ENCODE data around the gene KIF24. TPM values are rescaled to one million over a fixed set of nuclear protein-coding genes. Genes with fewer than 3 reads are reported as not detected.

The KIF24 gene
- 10 to 100 TPM in 1 of 2 experiments, 1 to 10 TPM in 1; 9.3 to 13.6 TPM for total RNA-seq

GRCh38 chr9:34328987-34329832, at the start of gene KIF24, which contains the start of gene NUDT2:
KIF24 (minus strand) TSS chr9:34329268; CDS start chr9:34311346, 17,922 bp downstream.
NUDT2 (plus strand) TSS chr9:34329569; CDS start chr9:34339040, 9,471 bp downstream.
- H3K27ac Mint-ChIP-seq = peak within 1 kb of the TSS; percentile 95
- DNase-seq = peak; percentile 99
- peak within 1 kb of the TSS; percentile 90 for H3K4me3 Mint-ChIP-seq
- H3K36me3 Mint-ChIP-seq = no peaks in the 10 kb centered on the region
- no peaks in the 10 kb centered on the region for H3K27me3 Mint-ChIP-seq
- CTCF ChIA-PET = no interaction called here
- no peaks in the 10 kb centered on the region for H3K9me3 Mint-ChIP-seq (ENCODE audit: low read depth)
- peaks cover 35% of the 10 kb centered on the region for H3K4me1 Mint-ChIP-seq
- ATAC-seq = peak; percentile 93

- no peak overlapping the region for H3K4me3 Mint-ChIP-seq
- H3K27me3 Mint-ChIP-seq = peaks cover 4% of the 10 kb centered on the region
- peaks cover 40% of the 10 kb centered on the region for H3K4me1 Mint-ChIP-seq
- H3K36me3 Mint-ChIP-seq = no peaks in the 10 kb centered on the region
- no peaks in the 10 kb centered on the region for H3K9me3 Mint-ChIP-seq (ENCODE audit: low read depth)
- ATAC-seq (no peak), DNase-seq (no peak)
- CTCF ChIA-PET = interaction anchor here (0.5 to 9.7 kb wide), 24 partner anchors 8 to 564 kb away, joined by 3 to 143 read pairs (median 4); partner anchors contain the start of genes ARID3C, RPP25L and UBAP2
- H3K27ac Mint-ChIP-seq = no peak overlapping the region
Observed at GRCh38 chr9:34378376-34379060, 49.5 kb upstream of the KIF24 start.

GRCh38 chr9:34377404-34377746, 48.3 kb upstream of the KIF24 start:
- CTCF ChIA-PET = interaction anchor here (0.9 to 9.7 kb wide), 14 partner anchors 14 to 540 kb away, joined by 3 to 143 read pairs (median 3); partner anchors contain the start of genes ARID3C, DCTN3 and RPP25L
- Mint-ChIP-seq H3K27me3 (peaks cover 4% of the 10 kb centered on the region), H3K36me3 (peaks cover 4% of the 10 kb centered on the region), H3K4me3 (peak overlapping the region; percentile 83), H3K27ac (no peak overlapping the region), H3K9me3 (ENCODE audit: low read depth) (no peaks in the 10 kb centered on the region), H3K4me1 (peaks cover 40% of the 10 kb centered on the region)
- DNase-seq (no peak), ATAC-seq (no peak)

- H3K9me3 Mint-ChIP-seq (ENCODE audit: low read depth) = no peaks in the 10 kb centered on the region
- peak within 1 kb of the TSS; percentile 82 for H3K27ac Mint-ChIP-seq
- H3K27me3 Mint-ChIP-seq = peaks cover 4% of the 10 kb centered on the region
- ATAC-seq = peak; percentile 82
- H3K36me3 Mint-ChIP-seq = peaks cover 8% of the 10 kb centered on the region
- CTCF ChIA-PET = interaction anchor here (0.7 to 9.7 kb wide), 13 partner anchors 13 to 540 kb away, joined by 3 to 143 read pairs (median 3); partner anchors contain the start of genes ARID3C and DCTN3
- peak; percentile 99 for DNase-seq
- H3K4me3 Mint-ChIP-seq = peak within 1 kb of the TSS; percentile 83
- H3K4me1 Mint-ChIP-seq = peaks cover 40% of the 10 kb centered on the region
Observed at GRCh38 chr9:34376596-34377403, 47.7 kb upstream of the KIF24 start, which contains the start of gene MYORG. MYORG (minus strand) TSS chr9:34376898; CDS start chr9:34372943, 3,955 bp downstream.

DNA sequence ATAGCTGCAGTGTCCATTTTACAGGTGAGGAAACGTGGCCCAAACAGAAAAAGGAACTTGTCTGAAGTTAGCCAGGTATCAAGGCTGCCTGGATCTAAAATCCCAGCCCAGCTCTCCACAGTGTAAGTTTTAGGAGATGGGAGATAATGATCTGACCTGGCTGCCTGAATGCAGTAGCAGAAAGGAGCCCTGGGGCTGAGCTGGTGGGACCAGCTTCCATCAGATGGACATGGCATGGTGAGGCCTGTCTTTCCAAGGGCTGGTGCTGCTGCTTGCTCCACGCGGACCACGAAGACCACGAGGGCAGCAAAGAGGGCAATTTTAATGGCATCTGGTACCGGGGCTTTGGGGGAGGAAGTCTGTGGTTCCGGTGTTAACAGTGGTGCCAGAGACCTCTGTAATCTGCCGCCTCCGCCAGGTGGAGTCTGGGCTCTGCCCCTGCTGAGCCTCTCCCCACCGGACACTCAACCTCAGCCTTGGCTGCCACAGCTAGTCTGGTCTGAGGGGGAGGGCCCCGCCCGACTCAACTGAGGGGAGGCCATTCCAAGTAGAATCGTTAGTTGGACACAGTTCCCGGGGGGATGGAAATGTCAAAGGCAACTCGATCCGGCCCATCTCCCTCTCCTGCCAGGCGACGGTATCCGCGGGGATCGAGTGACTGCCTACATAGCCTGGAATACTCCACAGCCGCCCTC, 47.0 kb upstream of the KIF24 start:
- peak overlapping the region; percentile 82 for H3K27ac Mint-ChIP-seq
- ATAC-seq (peak; percentile 18), DNase-seq (peak; percentile 83)
- peaks cover 3% of the 10 kb centered on the region for H3K9me3 Mint-ChIP-seq (ENCODE audit: low read depth)
- CTCF ChIA-PET = interaction anchor here (0.8 to 9.7 kb wide), 9 partner anchors 9 to 517 kb away, joined by 3 to 143 read pairs (median 4); no protein-coding TSS in a partner anchor
- peaks cover 14% of the 10 kb centered on the region for H3K36me3 Mint-ChIP-seq
- H3K4me1 Mint-ChIP-seq = peaks cover 36% of the 10 kb centered on the region
- peak overlapping the region; percentile 83 for H3K4me3 Mint-ChIP-seq
- no peaks in the 10 kb centered on the region for H3K27me3 Mint-ChIP-seq

- no peak overlapping the region for H3K27ac Mint-ChIP-seq
- no peaks in the 10 kb centered on the region for H3K27me3 Mint-ChIP-seq
- no peak for ATAC-seq
- no peak overlapping the region for H3K4me3 Mint-ChIP-seq
- CTCF ChIA-PET = interaction anchor here (0.6 to 9.7 kb wide), 10 partner anchors 10 to 516 kb away, joined by 3 to 143 read pairs (median 4); no protein-coding TSS in a partner anchor
- H3K4me1 Mint-ChIP-seq = peaks cover 27% of the 10 kb centered on the region
- peaks cover 3% of the 10 kb centered on the region for H3K9me3 Mint-ChIP-seq (ENCODE audit: low read depth)
- peaks cover 23% of the 10 kb centered on the region for H3K36me3 Mint-ChIP-seq
- no peak for DNase-seq
Observed at GRCh38 chr9:34374905-34375552, 46.0 kb upstream of the KIF24 start.

DNA sequence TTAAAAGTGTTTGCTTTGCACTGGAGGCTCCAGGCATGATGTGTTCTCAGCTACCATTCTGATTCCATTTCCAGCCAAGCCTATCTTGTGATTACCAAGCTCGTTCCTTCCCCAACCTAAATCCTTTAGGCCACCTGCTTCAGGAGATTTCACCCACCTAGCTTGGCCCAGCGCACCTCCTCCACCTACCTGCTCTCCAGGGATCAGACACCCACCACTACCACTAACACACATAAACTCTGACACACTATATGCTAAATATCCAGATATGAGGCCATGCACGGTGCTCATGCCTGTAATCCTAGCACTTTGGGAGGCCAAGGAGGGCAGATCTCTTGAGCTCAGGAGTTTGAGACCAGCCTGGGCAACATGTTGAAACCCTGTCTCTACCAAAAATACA, 45.3 kb upstream of the KIF24 start:
- Mint-ChIP-seq H3K27ac (no peak overlapping the region), H3K4me3 (no peak overlapping the region)

DNA sequence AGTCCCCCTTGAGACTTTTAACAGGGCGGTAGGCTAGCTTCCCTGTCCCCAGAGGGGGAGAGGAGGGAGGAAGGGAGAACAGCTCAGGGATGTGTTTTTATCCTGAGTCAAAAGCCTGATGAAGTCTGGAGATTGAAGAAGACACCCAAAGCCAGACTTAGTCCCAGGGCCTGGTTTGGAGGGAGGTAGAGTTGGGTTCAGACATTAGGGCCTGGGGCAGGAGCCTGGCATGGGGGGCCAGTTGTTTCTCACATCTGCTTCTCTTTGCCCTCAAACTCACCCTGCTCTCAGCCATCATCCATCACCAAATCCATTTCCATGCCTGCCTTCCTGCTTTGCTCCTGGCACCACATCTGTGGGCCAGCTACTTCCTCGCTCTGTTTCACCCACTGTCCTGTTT, 44.7 kb upstream of the KIF24 start:
- DNase-seq = no peak
- ATAC-seq = no peak
- H3K9me3 Mint-ChIP-seq (ENCODE audit: low read depth) = peaks cover 6% of the 10 kb centered on the region
- no peak overlapping the region for H3K27ac Mint-ChIP-seq
- CTCF ChIA-PET = interaction anchor here (0.7 to 9.7 kb wide), 3 partner anchors 32 to 300 kb away, joined by 3 to 143 read pairs (median 3); no protein-coding TSS in a partner anchor
- no peak overlapping the region for H3K4me3 Mint-ChIP-seq
- H3K27me3 Mint-ChIP-seq = no peaks in the 10 kb centered on the region
- H3K4me1 Mint-ChIP-seq = peaks cover 18% of the 10 kb centered on the region
- H3K36me3 Mint-ChIP-seq = peaks cover 27% of the 10 kb centered on the region

More for the DNA sequence above, 45.3 kb upstream of the KIF24 start:
- Mint-ChIP-seq H3K9me3 (ENCODE audit: low read depth) (peaks cover 3% of the 10 kb centered on the region), H3K27me3 (no peaks in the 10 kb centered on the region), H3K4me1 (peaks cover 21% of the 10 kb centered on the region), H3K36me3 (peaks cover 23% of the 10 kb centered on the region)
- ATAC-seq (no peak), DNase-seq (no peak)
- CTCF ChIA-PET = interaction anchor here (0.6 to 9.7 kb wide), 7 partner anchors 14 to 301 kb away, joined by 3 to 143 read pairs (median 3); no protein-coding TSS in a partner anchor

DNA sequence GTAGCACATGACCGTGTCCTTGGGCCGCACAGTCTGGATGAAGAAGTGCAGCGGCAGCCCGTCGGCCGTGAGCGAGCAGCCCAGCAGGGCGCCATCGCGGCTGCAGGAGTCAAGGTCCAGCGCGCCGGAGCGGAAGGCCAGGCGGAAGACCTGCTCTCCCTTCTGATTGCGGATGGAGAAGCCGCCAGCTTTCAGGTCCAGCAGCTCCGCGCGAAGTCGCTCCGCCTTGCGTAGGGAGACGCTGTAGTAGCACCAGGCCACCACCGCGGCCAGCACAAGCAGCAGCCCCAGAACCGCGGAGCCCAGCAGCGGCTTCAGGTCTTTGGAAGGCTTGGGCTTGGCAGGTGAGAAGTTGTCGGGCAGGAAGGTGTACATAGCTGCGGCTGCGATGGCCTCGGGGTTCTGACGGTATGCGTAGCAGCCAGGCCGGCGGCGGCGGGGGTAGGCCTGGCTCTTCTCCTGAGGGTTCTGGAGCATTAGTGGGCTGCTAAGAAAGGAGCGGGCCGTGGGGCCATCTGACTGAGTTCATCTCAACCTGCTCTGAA, 43.5 kb upstream of the KIF24 start:
- no peak for ATAC-seq

DNA sequence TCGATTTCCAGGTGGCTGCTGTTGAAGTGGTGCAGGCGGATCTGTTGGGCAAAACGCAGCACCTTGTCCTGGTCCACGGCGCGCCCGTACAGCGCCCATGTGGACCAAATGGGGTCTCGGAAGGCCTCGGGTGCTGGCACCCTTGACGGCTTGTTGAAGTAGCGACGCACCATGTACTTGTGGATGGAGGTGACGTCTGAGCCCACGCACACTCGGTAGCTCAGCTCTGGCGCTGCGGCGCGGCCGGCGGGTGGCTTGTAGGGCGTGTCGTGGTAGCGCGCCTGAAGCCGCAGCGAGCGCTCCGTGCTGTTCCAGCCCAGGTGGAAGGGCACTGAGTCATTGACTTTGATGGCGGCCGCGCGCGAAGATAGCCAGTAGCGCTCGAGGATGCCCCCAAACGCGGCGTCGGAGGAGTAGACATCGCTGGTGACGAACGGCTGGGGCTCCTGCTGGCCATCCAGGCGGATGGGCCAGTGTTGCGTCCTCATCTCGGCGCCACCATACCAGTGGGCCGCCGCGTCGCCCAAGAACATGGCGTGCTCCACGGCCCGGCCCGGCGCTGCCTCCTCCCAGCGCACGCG, 42.9 kb upstream of the KIF24 start:
- no peak for ATAC-seq
- Mint-ChIP-seq H3K27ac (no peak overlapping the region), H3K9me3 (ENCODE audit: low read depth) (peaks cover 8% of the 10 kb centered on the region), H3K27me3 (no peaks in the 10 kb centered on the region), H3K4me1 (peaks cover 13% of the 10 kb centered on the region), H3K4me3 (no peak overlapping the region), H3K36me3 (peaks cover 41% of the 10 kb centered on the region)
- CTCF ChIA-PET = no interaction called here
- no peak for DNase-seq

More for the DNA sequence above, 43.5 kb upstream of the KIF24 start:
- CTCF ChIA-PET = interaction anchor here (9.7 kb wide), 1 partner anchor 40 kb away, joined by 143 read pairs; no protein-coding TSS in a partner anchor
- no peak overlapping the region for H3K4me3 Mint-ChIP-seq
- peaks cover 8% of the 10 kb centered on the region for H3K9me3 Mint-ChIP-seq (ENCODE audit: low read depth)
- H3K4me1 Mint-ChIP-seq = peaks cover 15% of the 10 kb centered on the region
- no peak overlapping the region for H3K27ac Mint-ChIP-seq
- no peaks in the 10 kb centered on the region for H3K27me3 Mint-ChIP-seq
- peaks cover 37% of the 10 kb centered on the region for H3K36me3 Mint-ChIP-seq
- no peak for DNase-seq
